Nephron (organoid): ENCODE measurements around the gene EHBP1.

Experiments
- H3K27ac Mint-ChIP-seq, 3 experiments: 2 replicates each; pipeline ENCODE4 v1.8.0; 2020; ENCODE audit warnings: mixed read lengths in 3 of 3, mild to moderate bottlenecking in 2 of 3, moderate library complexity in 1 of 3
- H3K27me3 Mint-ChIP-seq: 2 replicates; pipeline ENCODE4 v1.8.0; 2021; ENCODE audit warnings: low read depth, mild to moderate bottlenecking, moderate library complexity, mixed read lengths
- H3K36me3 Mint-ChIP-seq: 2 replicates; pipeline ENCODE4 v1.8.0; 2020; ENCODE audit warnings: low read depth, mixed read lengths
- H3K4me1 Mint-ChIP-seq: 2 replicates; pipeline ENCODE4 v1.8.0; 2020; ENCODE audit warnings: mixed read lengths
- H3K4me3 Mint-ChIP-seq, 3 experiments: 2 replicates each; pipeline ENCODE4 v1.8.0; 2020; ENCODE audit warnings: mild to moderate bottlenecking in 3 of 3, mixed read lengths in 3 of 3, moderate library complexity in 2 of 3
- H3K9me3 Mint-ChIP-seq: 2 replicates; pipeline ENCODE4 v1.8.0; 2020; ENCODE audit warnings: mixed read lengths
- CTCF ChIP-seq, 3 experiments: fragments of 200-600 bp; sonication (generic); IDR thresholded peaks; one replicate each; pipeline ENCODE4 v1.5.0; 2021; ENCODE audit warnings: antibody characterized with exemption in 3 of 3; ENCODE audit not compliant: unreplicated experiment in 3 of 3

Gene EHBP1

DNA sequence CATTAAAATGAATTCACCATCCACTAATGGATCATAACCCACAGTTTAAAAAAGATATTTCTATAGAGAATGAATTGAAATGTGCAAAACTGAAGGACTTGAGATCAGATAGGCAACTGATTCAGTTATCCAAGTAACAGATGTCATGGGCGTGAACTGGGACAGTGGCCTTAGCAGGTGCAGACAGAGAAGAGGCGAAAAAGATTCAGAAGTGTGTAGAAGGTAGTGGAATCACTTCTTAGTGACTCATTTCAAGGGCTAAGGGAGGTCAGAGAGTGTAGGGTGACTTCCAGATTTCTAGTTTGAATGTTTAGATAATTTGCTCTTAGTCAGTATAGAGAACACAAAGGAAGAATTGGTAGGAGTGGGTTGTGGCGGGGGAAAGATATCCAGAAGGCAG, 79.7 kb downstream of the EHBP1 start:
- no peak for TF ChIP-seq CTCF (IDR thresholded peaks at IDR 0.05; ENCODE audit: unreplicated experiment in 3 of 3)

GRCh38 chr2:62785810-62786597, 80.5 kb downstream of the EHBP1 start:
- Mint-ChIP-seq H3K4me3 (no peak overlapping the region), H3K36me3 (peaks cover 22% of the 10 kb centered on the region), H3K27ac (no peak overlapping the region), H3K27me3 (no peaks in the 10 kb centered on the region), H3K4me1 (peaks cover 27% of the 10 kb centered on the region), H3K9me3 (peaks cover 7% of the 10 kb centered on the region)
- TF ChIP-seq CTCF (IDR thresholded peaks at IDR 0.05; ENCODE audit: unreplicated experiment in 3 of 3): no peak

More for the DNA sequence above, 79.7 kb downstream of the EHBP1 start:
- H3K9me3 Mint-ChIP-seq: peaks cover 7% of the 10 kb centered on the region
- H3K36me3 Mint-ChIP-seq: peaks cover 22% of the 10 kb centered on the region
- no peaks in the 10 kb centered on the region for H3K27me3 Mint-ChIP-seq
- H3K4me3 Mint-ChIP-seq: no peak overlapping the region
- H3K27ac Mint-ChIP-seq: no peak overlapping the region
- H3K4me1 Mint-ChIP-seq: peaks cover 27% of the 10 kb centered on the region

DNA sequence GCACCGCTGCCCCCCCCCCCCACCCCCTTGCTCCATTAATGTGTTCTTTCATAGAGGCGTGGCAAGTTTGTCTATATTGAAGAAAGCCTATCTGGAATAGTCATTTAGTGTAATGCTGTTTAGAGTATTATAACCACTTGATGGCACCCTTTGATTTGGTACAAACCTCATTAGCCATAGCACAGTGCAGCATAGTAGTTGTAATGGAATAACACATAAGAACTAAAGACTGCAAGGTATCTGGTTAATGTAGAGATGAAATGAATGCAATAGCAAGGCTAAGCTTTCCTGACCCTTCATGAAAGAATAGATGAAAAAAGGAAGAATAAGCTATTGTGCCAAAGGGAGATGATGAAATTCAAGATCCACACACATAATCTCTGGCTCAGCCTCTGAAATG, 81.9 kb downstream of the EHBP1 start:
- H3K27me3 Mint-ChIP-seq: no peaks in the 10 kb centered on the region
- H3K4me3 Mint-ChIP-seq: no peak overlapping the region
- peak; percentile 27 to 36 (median 30) for TF ChIP-seq CTCF (IDR thresholded peaks at IDR 0.05; ENCODE audit: unreplicated experiment in 3 of 3)
- peaks cover 18% of the 10 kb centered on the region for H3K36me3 Mint-ChIP-seq
- peak overlapping the region in 1 of 3 experiments; percentile 19 for H3K27ac Mint-ChIP-seq
- H3K9me3 Mint-ChIP-seq: peaks cover 7% of the 10 kb centered on the region
- peaks cover 27% of the 10 kb centered on the region for H3K4me1 Mint-ChIP-seq

DNA sequence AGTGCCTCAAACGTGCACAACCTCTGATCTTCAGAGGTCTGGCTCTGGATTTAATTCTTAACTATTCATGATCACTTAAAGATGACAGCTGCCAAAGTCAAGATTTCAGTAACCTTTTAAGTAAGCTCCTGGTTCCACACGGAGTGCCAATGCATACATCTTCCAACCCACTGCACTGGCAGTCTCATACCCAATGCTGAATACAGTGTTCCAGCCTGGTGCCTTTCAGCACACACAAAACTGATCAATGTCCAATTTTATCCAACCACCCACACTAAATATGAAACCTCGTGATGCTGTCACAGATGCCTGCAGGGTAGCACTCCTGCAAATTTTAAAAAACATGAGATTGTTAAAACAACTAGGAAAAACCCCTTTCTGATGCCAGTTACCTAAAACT, 84.0 kb downstream of the EHBP1 start:
- TF ChIP-seq CTCF (IDR thresholded peaks at IDR 0.05; ENCODE audit: unreplicated experiment in 3 of 3): no peak
- Mint-ChIP-seq H3K36me3 (no peaks in the 10 kb centered on the region), H3K27ac (peak overlapping the region in 1 of 3 experiments; percentile 53), H3K4me3 (no peak overlapping the region), H3K4me1 (peaks cover 30% of the 10 kb centered on the region), H3K9me3 (no peaks in the 10 kb centered on the region), H3K27me3 (no peaks in the 10 kb centered on the region)

DNA sequence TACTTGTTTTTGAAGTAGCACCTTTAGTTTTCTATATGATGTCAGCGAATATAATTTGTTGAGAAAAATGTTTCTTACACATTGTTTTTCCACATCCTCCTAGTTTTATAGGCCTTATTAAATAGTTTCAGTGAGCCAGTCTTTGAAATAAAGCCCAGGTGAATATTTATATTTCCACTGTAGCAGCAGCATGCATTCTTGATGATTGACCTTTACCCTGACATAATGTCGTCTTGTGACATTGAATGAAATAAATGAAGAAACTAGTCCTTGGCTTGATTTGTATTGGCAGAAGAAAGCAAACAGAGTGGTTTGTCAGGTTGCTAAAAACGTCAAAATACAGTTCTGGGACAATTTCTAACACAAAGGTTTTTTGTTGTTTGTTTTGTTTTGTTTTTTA, 84.4 kb downstream of the EHBP1 start:
- no peak for TF ChIP-seq CTCF (IDR thresholded peaks at IDR 0.05; ENCODE audit: unreplicated experiment in 3 of 3)
- peak overlapping the region in 1 of 3 experiments; percentile 53 for H3K27ac Mint-ChIP-seq
- peaks cover 31% of the 10 kb centered on the region for H3K4me1 Mint-ChIP-seq
- H3K36me3 Mint-ChIP-seq: no peaks in the 10 kb centered on the region
- no peaks in the 10 kb centered on the region for H3K27me3 Mint-ChIP-seq
- H3K4me3 Mint-ChIP-seq: no peak overlapping the region
- no peaks in the 10 kb centered on the region for H3K9me3 Mint-ChIP-seq

DNA sequence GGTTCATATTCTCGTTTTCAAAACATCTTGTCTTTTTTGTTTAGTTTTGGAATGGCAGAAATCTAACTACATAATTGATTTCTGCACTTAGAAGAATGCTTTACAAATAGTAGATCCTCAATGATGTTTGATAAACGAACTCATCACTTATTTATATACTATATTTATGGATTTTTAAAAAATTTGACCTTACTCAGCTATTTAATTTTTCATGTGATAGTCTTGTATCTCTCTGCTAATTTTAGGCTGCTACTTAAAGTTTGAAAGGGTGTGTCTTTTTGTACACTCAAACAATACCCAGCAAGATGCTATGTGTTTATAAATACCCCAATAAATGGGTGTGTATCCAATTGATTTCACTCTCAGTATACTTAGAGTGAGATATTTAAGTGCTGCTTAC, 86.9 kb downstream of the EHBP1 start:
- H3K36me3 Mint-ChIP-seq: no peaks in the 10 kb centered on the region
- H3K9me3 Mint-ChIP-seq: no peaks in the 10 kb centered on the region
- TF ChIP-seq CTCF (IDR thresholded peaks at IDR 0.05; ENCODE audit: unreplicated experiment in 3 of 3): no peak
- H3K4me3 Mint-ChIP-seq: no peak overlapping the region
- peaks cover 42% of the 10 kb centered on the region for H3K4me1 Mint-ChIP-seq
- H3K27me3 Mint-ChIP-seq: no peaks in the 10 kb centered on the region
- peak overlapping the region in 1 of 3 experiments; percentile 1 for H3K27ac Mint-ChIP-seq
